HepG2 (cell line): ENCODE results near the gene SECTM1. TPM values are rescaled to one million over a fixed set of nuclear protein-coding genes. Genes with fewer than 3 reads are reported as not detected.

Experiments used
- ARHGAP35 ChIP-seq: sonication (generic); formaldehyde crosslinking; IDR thresholded peaks from 2 replicates; pipeline ENCODE4 v1.9.0; 2022; ENCODE audit warnings: mild to moderate bottlenecking, inconsistent platforms, moderate library complexity, missing genetic modification reagents, borderline replicate concordance
- ATM ChIP-seq: fragments of 450-650 bp; IDR thresholded peaks from 2 replicates; pipeline ENCODE4 v1.7.1; 2017; ENCODE audit warnings: mild to moderate bottlenecking, borderline replicate concordance
- CEBPG ChIP-seq: IDR thresholded peaks from 2 replicates; pipeline ENCODE4 v1.6.1; 2016
- HDAC2 ChIP-seq: sonication (generic); formaldehyde crosslinking; IDR thresholded peaks from 2 replicates; pipeline ENCODE4 v1.4.0; 2020; ENCODE audit warnings: missing genetic modification reagents
- HNF1B ChIP-seq: sonication (generic); formaldehyde crosslinking; IDR thresholded peaks from 2 replicates; pipeline ENCODE4 v1.5.1; 2020; ENCODE audit warnings: mild to moderate bottlenecking, moderate library complexity, missing genetic modification reagents
- IKZF5 ChIP-seq: IDR thresholded peaks from 2 replicates; pipeline ENCODE4 v1.6.1; 2018; ENCODE audit warnings: missing genetic modification reagents, mild to moderate bottlenecking, missing compliant biosample characterization
- NFE2L1 ChIP-seq: sonication (generic); formaldehyde crosslinking; IDR thresholded peaks from 2 replicates; pipeline ENCODE4 v1.4.0; 2020; ENCODE audit warnings: missing genetic modification reagents, mild to moderate bottlenecking, borderline replicate concordance
- NR3C1 ChIP-seq: sonication (generic); formaldehyde crosslinking; IDR thresholded peaks from 2 replicates; pipeline ENCODE4 v1.4.0; 2020; ENCODE audit warnings: missing genetic modification reagents
- PAF1 ChIP-seq: IDR thresholded peaks from 2 replicates; pipeline ENCODE4 v1.6.1; 2016; ENCODE audit warnings: missing genetic modification reagents, missing compliant biosample characterization
- TCF7 ChIP-seq: sonication (generic); IDR thresholded peaks from 2 replicates; pipeline ENCODE4 v1.6.1; 2016; ENCODE audit warnings: antibody characterized with exemption, low read depth
- ZBTB33 ChIP-seq: sonication (generic); formaldehyde crosslinking; IDR thresholded peaks from 2 replicates; pipeline ENCODE4 v1.4.0; 2020; ENCODE audit warnings: missing genetic modification reagents
- ZNF260 ChIP-seq: sonication (generic); formaldehyde crosslinking; IDR thresholded peaks from 2 replicates; pipeline ENCODE4 v1.4.0; 2020; ENCODE audit warnings: missing genetic modification reagents, low read depth, mild to moderate bottlenecking, borderline replicate concordance
- ZNF343 ChIP-seq: sonication (generic); formaldehyde crosslinking; IDR thresholded peaks from 2 replicates; pipeline ENCODE4 v1.4.0; 2020; ENCODE audit warnings: mild to moderate bottlenecking, missing genetic modification reagents
- ZNF496 ChIP-seq: sonication (generic); formaldehyde crosslinking; IDR thresholded peaks from 2 replicates; pipeline ENCODE4 v1.8.1; 2023; ENCODE audit warnings: mild to moderate bottlenecking, moderate library complexity, missing genetic modification reagents; ENCODE audit not compliant: insufficient replicate concordance
- ZNF660 ChIP-seq: sonication (generic); formaldehyde crosslinking; IDR thresholded peaks from 2 replicates; pipeline ENCODE4 v1.5.1; 2020; ENCODE audit warnings: mild to moderate bottlenecking, low read depth, missing genetic modification reagents, borderline replicate concordance
- ZNF7 ChIP-seq: IDR thresholded peaks from 2 replicates; pipeline ENCODE4 v1.6.1; 2016; ENCODE audit warnings: missing biosample characterization, missing genetic modification reagents
- polyA plus RNA-seq, 8 experiments: library from polyadenylated mRNA; depleted of rRNA in 3 of 8; stranded (reverse) in 7 of 8; unstranded in 1 of 8; fragments of >200 nt; fragmentation: Illumina TruSeq in 4 of 8; extraction: Trizol in 4 of 8; gene quantifications; 2 replicates each; pipeline versions ENCODE4 v1.2.1 to v1.2.3, GENCODE V29; 2011 to 2016; ENCODE audit warnings: low read depth in 4 of 8, missing spikeins in 1 of 8, mixed read lengths in 1 of 8; ENCODE audit not compliant: insufficient read depth in 1 of 8
- total RNA-seq, 5 experiments: library from RNA; depleted of rRNA; stranded (reverse); fragments of >200 nt; fragmentation: Illumina TruSeq; extraction: Trizol; gene quantifications; 2 replicates each; pipeline ENCODE4 v1.2.3, GENCODE V29; 2016; ENCODE audit warnings: low read depth in 1 of 5
- TF ChIP-seq, protein P1 (sequence below): sonication (generic); formaldehyde crosslinking; conservative IDR thresholded peaks from 2 replicates; pipeline ENCODE4 v1.8.0; 2022; ENCODE audit warnings: low read depth, missing genetic modification reagents
- TF ChIP-seq, protein P2 (sequence below): IDR thresholded peaks from 2 replicates; pipeline ENCODE4 v1.6.1; 2012; ENCODE audit warnings: low read length, improper control_type of control experiment
- TF ChIP-seq, protein P3 (sequence below): IDR thresholded peaks from 2 replicates; pipeline ENCODE4 v1.6.1; 2016

Gene SECTM1
- total and polyA plus RNA-seq, 2 of the 13 experiments (the other 11 are each of a cell fraction or from before 2014, with no cell fraction given), result 3.5 to 5.3 TPM

DNA sequence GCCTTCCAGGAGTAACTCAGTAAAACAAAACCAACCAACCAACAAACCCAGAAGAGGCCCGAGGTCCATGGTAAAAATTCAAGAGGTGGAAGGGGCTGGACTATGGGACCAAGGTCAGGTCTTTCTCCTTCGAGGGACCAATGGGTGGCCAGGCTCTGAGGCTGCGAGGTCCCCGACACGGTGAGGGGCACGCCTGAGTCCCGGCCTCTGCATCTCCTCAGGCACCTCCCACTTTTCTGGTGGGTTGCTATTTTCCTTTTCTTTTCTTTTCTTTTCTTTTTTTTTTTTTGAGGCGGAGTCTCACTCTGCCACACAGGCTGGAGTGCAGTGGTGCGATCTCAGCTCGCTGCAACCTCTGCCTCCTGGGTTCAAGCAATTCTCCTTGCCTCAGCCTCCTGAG is 34.1 kb downstream of the SECTM1 start (continued):
- TF ChIP-seq HNF1B (CRISPR knock-in tag) (no peak), NR3C1 (no peak), PAF1 (CRISPR knock-in tag) (no peak), ZBTB33 (CRISPR knock-in tag) (no peak), ZNF343 (CRISPR knock-in tag) (no peak), TCF7 (no peak), NFE2L1 (CRISPR knock-in tag) (no peak), ATM (no peak), ZNF260 (no peak), ZNF660 (CRISPR knock-in tag) (no peak), HDAC2 (CRISPR knock-in tag) (0 out of 2 replicates have a peak, but pooled peaks have one; percentile 21), ZNF496 (no peak), ZNF7 (no peak), ARHGAP35 (CRISPR knock-in tag) (no peak), CEBPG (CRISPR knock-in tag) (no peak), IKZF5 (CRISPR knock-in tag) (0 out of 2 replicates have a peak, but pooled peaks have one; percentile 20)
- TF ChIP-seq, protein P1, sequence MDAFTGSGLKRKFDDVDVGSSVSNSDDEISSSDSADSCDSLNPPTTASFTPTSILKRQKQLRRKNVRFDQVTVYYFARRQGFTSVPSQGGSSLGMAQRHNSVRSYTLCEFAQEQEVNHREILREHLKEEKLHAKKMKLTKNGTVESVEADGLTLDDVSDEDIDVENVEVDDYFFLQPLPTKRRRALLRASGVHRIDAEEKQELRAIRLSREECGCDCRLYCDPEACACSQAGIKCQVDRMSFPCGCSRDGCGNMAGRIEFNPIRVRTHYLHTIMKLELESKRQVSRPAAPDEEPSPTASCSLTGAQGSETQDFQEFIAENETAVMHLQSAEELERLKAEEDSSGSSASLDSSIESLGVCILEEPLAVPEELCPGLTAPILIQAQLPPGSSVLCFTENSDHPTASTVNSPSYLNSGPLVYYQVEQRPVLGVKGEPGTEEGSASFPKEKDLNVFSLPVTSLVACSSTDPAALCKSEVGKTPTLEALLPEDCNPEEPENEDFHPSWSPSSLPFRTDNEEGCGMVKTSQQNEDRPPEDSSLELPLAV, result no peak
- TF ChIP-seq, protein P2, sequence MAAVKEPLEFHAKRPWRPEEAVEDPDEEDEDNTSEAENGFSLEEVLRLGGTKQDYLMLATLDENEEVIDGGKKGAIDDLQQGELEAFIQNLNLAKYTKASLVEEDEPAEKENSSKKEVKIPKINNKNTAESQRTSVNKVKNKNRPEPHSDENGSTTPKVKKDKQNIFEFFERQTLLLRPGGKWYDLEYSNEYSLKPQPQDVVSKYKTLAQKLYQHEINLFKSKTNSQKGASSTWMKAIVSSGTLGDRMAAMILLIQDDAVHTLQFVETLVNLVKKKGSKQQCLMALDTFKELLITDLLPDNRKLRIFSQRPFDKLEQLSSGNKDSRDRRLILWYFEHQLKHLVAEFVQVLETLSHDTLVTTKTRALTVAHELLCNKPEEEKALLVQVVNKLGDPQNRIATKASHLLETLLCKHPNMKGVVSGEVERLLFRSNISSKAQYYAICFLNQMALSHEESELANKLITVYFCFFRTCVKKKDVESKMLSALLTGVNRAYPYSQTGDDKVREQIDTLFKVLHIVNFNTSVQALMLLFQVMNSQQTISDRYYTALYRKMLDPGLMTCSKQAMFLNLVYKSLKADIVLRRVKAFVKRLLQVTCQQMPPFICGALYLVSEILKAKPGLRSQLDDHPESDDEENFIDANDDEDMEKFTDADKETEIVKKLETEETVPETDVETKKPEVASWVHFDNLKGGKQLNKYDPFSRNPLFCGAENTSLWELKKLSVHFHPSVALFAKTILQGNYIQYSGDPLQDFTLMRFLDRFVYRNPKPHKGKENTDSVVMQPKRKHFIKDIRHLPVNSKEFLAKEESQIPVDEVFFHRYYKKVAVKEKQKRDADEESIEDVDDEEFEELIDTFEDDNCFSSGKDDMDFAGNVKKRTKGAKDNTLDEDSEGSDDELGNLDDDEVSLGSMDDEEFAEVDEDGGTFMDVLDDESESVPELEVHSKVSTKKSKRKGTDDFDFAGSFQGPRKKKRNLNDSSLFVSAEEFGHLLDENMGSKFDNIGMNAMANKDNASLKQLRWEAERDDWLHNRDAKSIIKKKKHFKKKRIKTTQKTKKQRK, result no peak
- TF ChIP-seq, protein P3, sequence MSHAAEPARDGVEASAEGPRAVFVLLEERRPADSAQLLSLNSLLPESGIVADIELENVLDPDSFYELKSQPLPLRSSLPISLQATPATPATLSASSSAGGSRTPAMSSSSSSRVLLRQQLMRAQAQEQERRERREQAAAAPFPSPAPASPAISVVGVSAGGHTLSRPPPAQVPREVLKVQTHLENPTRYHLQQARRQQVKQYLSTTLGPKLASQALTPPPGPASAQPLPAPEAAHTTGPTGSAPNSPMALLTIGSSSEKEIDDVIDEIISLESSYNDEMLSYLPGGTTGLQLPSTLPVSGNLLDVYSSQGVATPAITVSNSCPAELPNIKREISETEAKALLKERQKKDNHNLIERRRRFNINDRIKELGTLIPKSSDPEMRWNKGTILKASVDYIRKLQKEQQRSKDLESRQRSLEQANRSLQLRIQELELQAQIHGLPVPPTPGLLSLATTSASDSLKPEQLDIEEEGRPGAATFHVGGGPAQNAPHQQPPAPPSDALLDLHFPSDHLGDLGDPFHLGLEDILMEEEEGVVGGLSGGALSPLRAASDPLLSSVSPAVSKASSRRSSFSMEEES (CRISPR knock-in tag), result no peak
